Mammary epithelial cell (primary cell): ENCODE measurements around the gene STAM2.

Source experiments
- CTCF ChIP-seq, 2 donors: IDR thresholded peaks in 1 of 2; conservative IDR thresholded peaks in 1 of 2; 2 replicates each; pipeline ENCODE4 v1.5.1; 2011 to 2012; ENCODE audit warnings: inconsistent platforms in 2 of 2, low read length in 2 of 2, mild to moderate bottlenecking in 2 of 2, control low read depth in 1 of 2, low read depth in 1 of 2; ENCODE audit not compliant: insufficient read depth in 1 of 2; ENCODE audit errors: extremely low read depth in 1 of 2
- EZH2 ChIP-seq: IDR thresholded peaks from 2 replicates; pipeline ENCODE4 v1.6.1; 2012; ENCODE audit warnings: low read length, inconsistent platforms, borderline replicate concordance

GRCh38 chr2:152122161-152122560, 53.4 kb downstream of the STAM2 start:
- TF ChIP-seq CTCF (conservative IDR thresholded peaks at IDR 0.05 in 1 of 2, IDR thresholded peaks at IDR 0.05 in 1 of 2; ENCODE audit: extremely low read depth in 1 of 2, insufficient read depth in 1 of 2, low read depth in 1 of 2, low read length in 2 of 2): no peak
- TF ChIP-seq EZH2: no peak
